Osteocyte (in vitro differentiated cells): ENCODE data around the gene DNM1L. TPM values are rescaled to one million over a fixed set of nuclear protein-coding genes. Genes with fewer than 3 reads are reported as not detected.

Experiments used
- DNase-seq: peaks from one replicate; pipeline ENCODE4 v3.0.0; 2021; ENCODE audit warnings: mixed read lengths; ENCODE audit not compliant: unreplicated experiment; ENCODE audit errors: extremely low spot score
- H3K27ac Mint-ChIP-seq: one replicate; pipeline ENCODE4 v1.8.0; 2021; ENCODE audit warnings: mild to moderate bottlenecking, mixed read lengths; ENCODE audit not compliant: unreplicated experiment
- H3K27me3 Mint-ChIP-seq: one replicate; pipeline ENCODE4 v1.8.0; 2021; ENCODE audit warnings: mixed read lengths; ENCODE audit not compliant: unreplicated experiment
- H3K36me3 Mint-ChIP-seq: one replicate; pipeline ENCODE4 v1.8.0; 2021; ENCODE audit warnings: mixed read lengths; ENCODE audit not compliant: unreplicated experiment
- H3K4me1 Mint-ChIP-seq: one replicate; pipeline ENCODE4 v1.8.0; 2021; ENCODE audit warnings: mixed read lengths; ENCODE audit not compliant: unreplicated experiment
- H3K4me3 Mint-ChIP-seq: one replicate; pipeline ENCODE4 v1.8.0; 2021; ENCODE audit warnings: mild to moderate bottlenecking, moderate library complexity, mixed read lengths; ENCODE audit not compliant: unreplicated experiment
- H3K9me3 Mint-ChIP-seq: one replicate; pipeline ENCODE4 v1.8.0; 2021; ENCODE audit warnings: mixed read lengths; ENCODE audit not compliant: unreplicated experiment
- total RNA-seq: library from RNA; stranded (reverse); gene quantifications from 2 replicates; pipeline ENCODE4 v1.2.1, GENCODE V29; 2021
- TF ChIP-seq, protein P1 (sequence below): fragments of 200-600 bp; sonication (generic); IDR thresholded peaks from 2 replicates; pipeline ENCODE4 v1.5.0; 2021; ENCODE audit warnings: antibody characterized with exemption, mild to moderate bottlenecking, moderate library complexity

DNM1L gene
- total RNA-seq, 1 donor from 2014 or later, result 67.0 TPM

DNA sequence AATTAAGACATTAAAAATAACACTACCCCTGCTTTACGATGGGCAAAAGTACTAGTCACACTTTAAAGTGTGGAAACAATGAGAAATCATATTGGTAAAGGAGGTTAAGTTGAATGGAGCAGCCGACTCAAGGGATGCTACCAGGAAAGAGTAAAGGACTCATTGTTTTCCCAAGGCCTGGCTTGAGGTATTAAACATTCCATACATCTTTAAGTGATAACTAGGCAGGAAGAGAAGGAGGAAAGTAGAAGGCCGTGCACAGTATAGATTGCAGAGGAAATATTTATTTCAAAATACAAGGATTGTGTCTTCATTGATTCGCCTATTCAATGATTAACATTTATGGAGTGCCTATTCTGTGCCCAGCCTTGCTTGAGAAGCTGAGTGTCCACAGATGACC is 97.2 kb downstream of the DNM1L start:
- Mint-ChIP-seq H3K4me1 (no peaks in the 10 kb centered on the region), H3K27me3 (peaks cover 30% of the 10 kb centered on the region), H3K27ac (no peak overlapping the region), H3K4me3 (no peak overlapping the region), H3K36me3 (no peaks in the 10 kb centered on the region), H3K9me3 (no peaks in the 10 kb centered on the region)
- DNase-seq, result no peak
- TF ChIP-seq, protein P1, sequence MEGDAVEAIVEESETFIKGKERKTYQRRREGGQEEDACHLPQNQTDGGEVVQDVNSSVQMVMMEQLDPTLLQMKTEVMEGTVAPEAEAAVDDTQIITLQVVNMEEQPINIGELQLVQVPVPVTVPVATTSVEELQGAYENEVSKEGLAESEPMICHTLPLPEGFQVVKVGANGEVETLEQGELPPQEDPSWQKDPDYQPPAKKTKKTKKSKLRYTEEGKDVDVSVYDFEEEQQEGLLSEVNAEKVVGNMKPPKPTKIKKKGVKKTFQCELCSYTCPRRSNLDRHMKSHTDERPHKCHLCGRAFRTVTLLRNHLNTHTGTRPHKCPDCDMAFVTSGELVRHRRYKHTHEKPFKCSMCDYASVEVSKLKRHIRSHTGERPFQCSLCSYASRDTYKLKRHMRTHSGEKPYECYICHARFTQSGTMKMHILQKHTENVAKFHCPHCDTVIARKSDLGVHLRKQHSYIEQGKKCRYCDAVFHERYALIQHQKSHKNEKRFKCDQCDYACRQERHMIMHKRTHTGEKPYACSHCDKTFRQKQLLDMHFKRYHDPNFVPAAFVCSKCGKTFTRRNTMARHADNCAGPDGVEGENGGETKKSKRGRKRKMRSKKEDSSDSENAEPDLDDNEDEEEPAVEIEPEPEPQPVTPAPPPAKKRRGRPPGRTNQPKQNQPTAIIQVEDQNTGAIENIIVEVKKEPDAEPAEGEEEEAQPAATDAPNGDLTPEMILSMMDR, result no peak

DNA sequence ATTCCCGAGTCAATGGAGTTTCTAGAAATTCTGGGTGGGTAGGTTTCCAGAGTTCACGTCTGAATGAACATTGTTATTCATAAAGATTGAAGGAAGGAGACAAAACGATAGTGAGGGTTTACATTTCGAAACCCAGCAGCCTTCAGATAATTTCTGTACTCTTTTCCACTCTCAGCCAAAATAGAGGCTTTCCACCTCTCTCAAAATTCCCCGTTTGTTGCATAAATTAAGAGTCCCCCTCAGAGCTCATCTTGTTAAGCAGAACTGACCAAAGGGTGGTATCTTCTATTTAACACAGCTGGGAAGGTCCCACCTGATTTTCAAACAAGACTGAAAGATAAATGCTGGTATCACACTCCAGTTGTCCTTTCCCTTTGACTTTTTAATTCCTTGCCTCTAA is 98.1 kb downstream of the DNM1L start:
- no peaks in the 10 kb centered on the region for H3K4me1 Mint-ChIP-seq
- no peaks in the 10 kb centered on the region for H3K9me3 Mint-ChIP-seq
- no peaks in the 10 kb centered on the region for H3K36me3 Mint-ChIP-seq
- H3K4me3 Mint-ChIP-seq, result no peak overlapping the region
- no peak overlapping the region for H3K27ac Mint-ChIP-seq
- no peak for DNase-seq
- peaks cover 32% of the 10 kb centered on the region for H3K27me3 Mint-ChIP-seq
- TF ChIP-seq, protein P1, result no peak

DNA sequence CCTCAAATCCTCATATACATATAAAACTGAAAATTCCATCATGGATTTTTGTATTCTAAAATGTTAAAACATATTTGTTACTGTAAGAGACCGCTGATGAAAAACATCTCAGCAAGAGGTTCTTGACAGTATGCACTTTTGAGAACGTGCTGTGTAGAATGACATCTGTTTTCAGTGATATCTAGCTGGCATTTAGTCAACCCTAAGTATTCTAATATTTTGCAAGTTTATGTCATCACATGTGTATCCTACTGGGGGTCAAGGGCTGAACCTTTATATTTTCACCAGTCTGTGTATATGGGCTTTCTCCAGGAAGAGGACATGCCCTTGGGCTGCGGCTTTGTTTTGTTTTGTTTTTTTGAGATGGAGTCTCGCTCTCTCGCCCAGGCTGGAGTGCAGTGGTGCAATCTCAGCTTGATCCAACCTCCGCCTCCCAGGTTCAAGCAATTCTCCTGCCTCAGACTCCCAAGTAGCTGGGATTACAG is 98.6 kb downstream of the DNM1L start:
- no peaks in the 10 kb centered on the region for H3K36me3 Mint-ChIP-seq
- H3K4me3 Mint-ChIP-seq, result no peak overlapping the region
- TF ChIP-seq, protein P1, result no peak
- H3K27me3 Mint-ChIP-seq, result peaks cover 28% of the 10 kb centered on the region
- no peaks in the 10 kb centered on the region for H3K4me1 Mint-ChIP-seq
- DNase-seq, result no peak
- H3K9me3 Mint-ChIP-seq, result no peaks in the 10 kb centered on the region
- H3K27ac Mint-ChIP-seq, result no peak overlapping the region

DNA sequence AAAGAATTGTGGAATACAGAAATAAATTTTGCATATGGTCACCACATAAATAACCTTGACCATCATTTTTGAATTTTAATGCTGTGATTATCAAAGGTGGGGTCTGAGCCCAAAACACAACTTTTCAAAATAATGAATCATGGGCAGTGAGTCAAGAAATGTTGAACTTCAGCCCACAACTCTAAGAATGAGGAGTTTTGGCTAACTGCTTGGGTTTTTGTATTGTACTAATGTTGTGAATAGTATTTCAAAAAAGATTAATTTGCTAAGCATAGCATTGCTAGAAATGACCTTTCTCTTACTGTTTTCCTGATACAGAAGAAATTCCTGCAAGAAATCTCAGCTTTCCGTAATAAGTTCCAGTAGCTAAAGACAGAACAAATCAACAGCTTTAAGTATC is 101.0 kb downstream of the DNM1L start:
- TF ChIP-seq, protein P1, result no peak
- DNase-seq, result no peak
- H3K4me3 Mint-ChIP-seq, result no peak overlapping the region
- H3K27ac Mint-ChIP-seq, result no peak overlapping the region
- H3K4me1 Mint-ChIP-seq, result no peaks in the 10 kb centered on the region
- no peaks in the 10 kb centered on the region for H3K36me3 Mint-ChIP-seq
- H3K9me3 Mint-ChIP-seq, result no peaks in the 10 kb centered on the region
- H3K27me3 Mint-ChIP-seq, result peaks cover 26% of the 10 kb centered on the region

DNA sequence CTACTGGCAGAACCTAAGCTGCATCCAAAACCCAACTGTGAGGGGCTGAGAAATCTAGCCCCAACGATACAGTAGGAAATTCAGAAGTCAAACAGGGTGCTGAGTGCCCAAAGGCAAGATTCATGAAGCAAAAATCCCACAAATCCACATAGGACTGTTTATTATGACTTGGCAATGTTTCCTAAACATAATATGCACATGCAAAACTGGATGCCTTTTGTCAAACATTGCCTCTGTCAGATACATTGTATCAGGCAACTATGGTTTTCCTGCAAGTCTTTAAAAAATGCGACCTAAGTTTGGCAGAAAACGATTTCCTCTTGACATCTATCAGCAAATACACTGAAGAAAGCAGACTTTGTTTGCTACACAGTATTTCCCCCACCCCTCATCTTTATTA is 103.9 kb downstream of the DNM1L start:
- H3K27ac Mint-ChIP-seq, result no peak overlapping the region
- no peak overlapping the region for H3K4me3 Mint-ChIP-seq

More for the DNA sequence above, 103.9 kb downstream of the DNM1L start:
- no peak for DNase-seq
- no peaks in the 10 kb centered on the region for H3K4me1 Mint-ChIP-seq
- no peaks in the 10 kb centered on the region for H3K9me3 Mint-ChIP-seq
- peaks cover 24% of the 10 kb centered on the region for H3K27me3 Mint-ChIP-seq
- TF ChIP-seq, protein P1, result no peak
- no peaks in the 10 kb centered on the region for H3K36me3 Mint-ChIP-seq
